Glomerular visceral epithelial cell (primary cell): ENCODE data around the gene UBE2C.
"Not testable (repeated sequence)": the region's sequence is repeated elsewhere in the genome, so short reads cannot be mapped to it uniquely, and the experiment has no call there.

Experiments
- DNase-seq: peaks from one replicate; pipeline ENCODE4 v3.0.0-alpha.2; 2016; ENCODE audit errors: extremely low spot score

The UBE2C gene

GRCh38 chr20:45797955-45798354 lies 14.5 kb upstream of the UBE2C start:
- DNase-seq, result not testable (repeated sequence)

GRCh38 chr20:45798935-45799642 lies 13.4 kb upstream of the UBE2C start:
- peak; percentile 64 for DNase-seq

GRCh38 chr20:45801851-45802250 lies 10.6 kb upstream of the UBE2C start:
- no peak for DNase-seq

GRCh38 chr20:45810191-45810970 lies 2.1 kb upstream of the UBE2C start:
- no peak for DNase-seq

- DNase-seq, result no peak
These were observed 529 bp downstream of the UBE2C start for GRCh38 chr20:45813006-45813340.

- no peak for DNase-seq
These were observed 1.0 kb downstream of the UBE2C start for GRCh38 chr20:45813489-45813888.

GRCh38 chr20:45814314-45814713 lies 1.9 kb downstream of the UBE2C start:
- DNase-seq, result no peak

- DNase-seq, result no peak
These were observed 4.5 kb downstream of the UBE2C start for GRCh38 chr20:45816951-45817350.

- peak; percentile 75 for DNase-seq
These were observed 5.1 kb downstream of the UBE2C start for GRCh38 chr20:45817376-45818194.

- DNase-seq, result no peak
These were observed 5.8 kb downstream of the UBE2C start for GRCh38 chr20:45818239-45818638.

GRCh38 chr20:45819466-45819865 lies 7.0 kb downstream of the UBE2C start:
- DNase-seq, result no peak

- DNase-seq, result no peak
These were observed 9.5 kb downstream of the UBE2C start for GRCh38 chr20:45821947-45822346.

- peak; percentile 55 for DNase-seq
These were observed 10.4 kb downstream of the UBE2C start for GRCh38 chr20:45822857-45823256.

- peak; percentile 41 for DNase-seq
These were observed 11.7 kb downstream of the UBE2C start for GRCh38 chr20:45823949-45824835.

GRCh38 chr20:45826381-45827019 lies 14.1 kb downstream of the UBE2C start:
- no peak for DNase-seq

GRCh38 chr20:45827030-45827652 lies 14.7 kb downstream of the UBE2C start, which contains the start of gene TNNC2:
Gene TNNC2 (minus strand): TSS chr20:45827312. CDS start chr20:45827248, 64 bp downstream.
- no peak for DNase-seq

GRCh38 chr20:45827712-45828111 lies 15.3 kb downstream of the UBE2C start:
- no peak for DNase-seq

- no peak for DNase-seq
These were observed 16.1 kb downstream of the UBE2C start for GRCh38 chr20:45828589-45828988.

- not testable (repeated sequence) for DNase-seq
These were observed 17.2 kb downstream of the UBE2C start for GRCh38 chr20:45829673-45830106.

GRCh38 chr20:45832619-45833018 lies 20.2 kb downstream of the UBE2C start:
- DNase-seq, result no peak
